ENCODE data around the gene FOXL2. TPM values are rescaled to one million over a fixed set of nuclear protein-coding genes. Genes with fewer than 3 reads are reported as not detected.

Gene FOXL2
- total and polyA plus RNA-seq, 10 of the 15 experiments (the other 5 are each of a cell fraction or from before 2014, with no cell fraction given) = not detected

DNA sequence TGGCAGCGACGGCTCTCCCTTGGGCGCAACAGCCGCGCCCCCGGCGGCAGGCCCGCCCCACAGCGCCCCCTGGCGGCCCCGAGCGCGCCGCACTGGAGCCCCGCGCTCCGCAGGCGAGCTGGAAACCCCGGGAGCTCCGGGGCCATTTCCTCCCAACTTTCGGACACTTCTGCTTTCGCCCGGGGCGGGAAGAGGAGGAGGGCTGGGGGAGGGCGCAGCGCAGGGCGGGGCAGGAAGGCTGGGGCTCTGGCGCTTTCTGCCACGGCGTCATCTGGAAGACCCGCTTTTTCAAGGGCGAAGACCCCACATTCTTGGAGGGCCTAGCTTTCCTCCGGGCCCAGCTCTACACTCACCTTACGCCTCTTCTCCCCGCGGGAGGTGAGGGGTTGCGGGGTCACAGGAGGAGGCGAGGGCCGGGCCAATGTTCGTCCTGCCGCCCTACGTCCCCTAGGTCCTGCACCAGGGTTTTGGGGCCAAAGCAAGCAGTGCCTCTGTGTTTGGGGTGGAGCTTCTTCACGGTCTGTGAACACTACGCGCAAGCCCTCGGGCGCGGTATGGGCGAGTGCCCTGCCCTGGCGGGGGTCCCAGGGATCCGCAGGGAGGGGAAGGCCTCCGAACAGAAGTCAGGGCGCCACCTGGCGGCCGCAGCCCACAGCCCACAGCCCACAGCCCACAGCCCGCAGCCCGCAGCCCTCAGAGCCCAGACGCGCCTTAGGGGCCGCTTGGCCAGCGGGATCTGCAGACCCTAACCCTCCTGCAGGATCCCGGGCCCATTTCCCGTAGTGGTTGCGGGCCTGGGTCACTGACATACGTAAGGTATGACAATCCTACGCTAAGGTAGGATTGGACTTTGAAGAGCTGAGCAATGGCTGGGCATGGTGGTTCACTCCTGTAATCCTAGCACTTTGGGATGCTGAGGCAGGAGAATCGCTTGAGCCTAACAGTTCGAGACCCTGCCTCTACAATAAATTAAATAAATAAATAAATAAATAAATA lies 31.1 kb downstream of the FOXL2 start (continued):
- TF ChIP-seq, protein P1, sequence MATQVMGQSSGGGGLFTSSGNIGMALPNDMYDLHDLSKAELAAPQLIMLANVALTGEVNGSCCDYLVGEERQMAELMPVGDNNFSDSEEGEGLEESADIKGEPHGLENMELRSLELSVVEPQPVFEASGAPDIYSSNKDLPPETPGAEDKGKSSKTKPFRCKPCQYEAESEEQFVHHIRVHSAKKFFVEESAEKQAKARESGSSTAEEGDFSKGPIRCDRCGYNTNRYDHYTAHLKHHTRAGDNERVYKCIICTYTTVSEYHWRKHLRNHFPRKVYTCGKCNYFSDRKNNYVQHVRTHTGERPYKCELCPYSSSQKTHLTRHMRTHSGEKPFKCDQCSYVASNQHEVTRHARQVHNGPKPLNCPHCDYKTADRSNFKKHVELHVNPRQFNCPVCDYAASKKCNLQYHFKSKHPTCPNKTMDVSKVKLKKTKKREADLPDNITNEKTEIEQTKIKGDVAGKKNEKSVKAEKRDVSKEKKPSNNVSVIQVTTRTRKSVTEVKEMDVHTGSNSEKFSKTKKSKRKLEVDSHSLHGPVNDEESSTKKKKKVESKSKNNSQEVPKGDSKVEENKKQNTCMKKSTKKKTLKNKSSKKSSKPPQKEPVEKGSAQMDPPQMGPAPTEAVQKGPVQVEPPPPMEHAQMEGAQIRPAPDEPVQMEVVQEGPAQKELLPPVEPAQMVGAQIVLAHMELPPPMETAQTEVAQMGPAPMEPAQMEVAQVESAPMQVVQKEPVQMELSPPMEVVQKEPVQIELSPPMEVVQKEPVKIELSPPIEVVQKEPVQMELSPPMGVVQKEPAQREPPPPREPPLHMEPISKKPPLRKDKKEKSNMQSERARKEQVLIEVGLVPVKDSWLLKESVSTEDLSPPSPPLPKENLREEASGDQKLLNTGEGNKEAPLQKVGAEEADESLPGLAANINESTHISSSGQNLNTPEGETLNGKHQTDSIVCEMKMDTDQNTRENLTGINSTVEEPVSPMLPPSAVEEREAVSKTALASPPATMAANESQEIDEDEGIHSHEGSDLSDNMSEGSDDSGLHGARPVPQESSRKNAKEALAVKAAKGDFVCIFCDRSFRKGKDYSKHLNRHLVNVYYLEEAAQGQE (IDR thresholded peaks at IDR 0.05; ENCODE audit: low read depth, low read length) = no peak
- TF ChIP-seq CHD1 (IDR thresholded peaks at IDR 0.05; ENCODE audit: low read depth, low read length) (no peak), MYC (IDR thresholded peaks at IDR 0.05; ENCODE audit: insufficient read depth, insufficient read length, insufficient replicate concordance, low read length, severe bottlenecking) (no peak), ZNF217 (IDR thresholded peaks at IDR 0.05) (no peak), SRF (IDR thresholded peaks at IDR 0.05; ENCODE audit: low read depth in 2 of 2, low read length in 2 of 2) (no peak), JUNB (IDR thresholded peaks at IDR 0.05) (no peak), BMI1 (IDR thresholded peaks at IDR 0.05; ENCODE audit: borderline replicate concordance) (no peak), RBBP5 (conservative IDR thresholded peaks at IDR 0.05) (no peak), RELA (IDR thresholded peaks at IDR 0.05; ENCODE audit: borderline replicate concordance, partially characterized antibody) (no peak), HCFC1 (IDR thresholded peaks at IDR 0.05; ENCODE audit: low read length) (no peak), ZNF384 (IDR thresholded peaks at IDR 0.05; ENCODE audit: borderline replicate concordance, low read depth, low read length) (no peak), GATAD2B (conservative IDR thresholded peaks at IDR 0.05; ENCODE audit: low read depth) (peak; percentile 69), TCF12 (IDR thresholded peaks at IDR 0.05; ENCODE audit: low read depth, low read length) (0 out of 2 replicates have a peak, but pooled peaks have one; percentile 19), SUZ12 (IDR thresholded peaks at IDR 0.05; ENCODE audit: unreplicated experiment) (no peak), PML (IDR thresholded peaks at IDR 0.05; ENCODE audit: low read length) (no peak), SREBF2 (IDR thresholded peaks at IDR 0.05; ENCODE audit: low read length) (no peak), NFIC (IDR thresholded peaks at IDR 0.05; ENCODE audit: low read depth, low read length) (no peak), FOXK2 (IDR thresholded peaks at IDR 0.05) (no peak), TARDBP (IDR thresholded peaks at IDR 0.05; ENCODE audit: borderline replicate concordance) (no peak), NBN (IDR thresholded peaks at IDR 0.05) (peak; percentile 65; the same call in 1 of the 2 replicates)
- TF ChIP-seq, protein P2, sequence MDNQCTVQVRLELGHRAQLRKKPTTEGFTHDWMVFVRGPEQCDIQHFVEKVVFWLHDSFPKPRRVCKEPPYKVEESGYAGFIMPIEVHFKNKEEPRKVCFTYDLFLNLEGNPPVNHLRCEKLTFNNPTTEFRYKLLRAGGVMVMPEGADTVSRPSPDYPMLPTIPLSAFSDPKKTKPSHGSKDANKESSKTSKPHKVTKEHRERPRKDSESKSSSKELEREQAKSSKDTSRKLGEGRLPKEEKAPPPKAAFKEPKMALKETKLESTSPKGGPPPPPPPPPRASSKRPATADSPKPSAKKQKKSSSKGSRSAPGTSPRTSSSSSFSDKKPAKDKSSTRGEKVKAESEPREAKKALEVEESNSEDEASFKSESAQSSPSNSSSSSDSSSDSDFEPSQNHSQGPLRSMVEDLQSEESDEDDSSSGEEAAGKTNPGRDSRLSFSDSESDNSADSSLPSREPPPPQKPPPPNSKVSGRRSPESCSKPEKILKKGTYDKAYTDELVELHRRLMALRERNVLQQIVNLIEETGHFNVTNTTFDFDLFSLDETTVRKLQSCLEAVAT (IDR thresholded peaks at IDR 0.05) = peak; percentile 66; the same call in 1 of the 2 replicates
- TF ChIP-seq, protein P3, sequence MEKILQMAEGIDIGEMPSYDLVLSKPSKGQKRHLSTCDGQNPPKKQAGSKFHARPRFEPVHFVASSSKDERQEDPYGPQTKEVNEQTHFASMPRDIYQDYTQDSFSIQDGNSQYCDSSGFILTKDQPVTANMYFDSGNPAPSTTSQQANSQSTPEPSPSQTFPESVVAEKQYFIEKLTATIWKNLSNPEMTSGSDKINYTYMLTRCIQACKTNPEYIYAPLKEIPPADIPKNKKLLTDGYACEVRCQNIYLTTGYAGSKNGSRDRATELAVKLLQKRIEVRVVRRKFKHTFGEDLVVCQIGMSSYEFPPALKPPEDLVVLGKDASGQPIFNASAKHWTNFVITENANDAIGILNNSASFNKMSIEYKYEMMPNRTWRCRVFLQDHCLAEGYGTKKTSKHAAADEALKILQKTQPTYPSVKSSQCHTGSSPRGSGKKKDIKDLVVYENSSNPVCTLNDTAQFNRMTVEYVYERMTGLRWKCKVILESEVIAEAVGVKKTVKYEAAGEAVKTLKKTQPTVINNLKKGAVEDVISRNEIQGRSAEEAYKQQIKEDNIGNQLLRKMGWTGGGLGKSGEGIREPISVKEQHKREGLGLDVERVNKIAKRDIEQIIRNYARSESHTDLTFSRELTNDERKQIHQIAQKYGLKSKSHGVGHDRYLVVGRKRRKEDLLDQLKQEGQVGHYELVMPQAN (conservative IDR thresholded peaks at IDR 0.05) = no peak
- TF ChIP-seq, protein P4, sequence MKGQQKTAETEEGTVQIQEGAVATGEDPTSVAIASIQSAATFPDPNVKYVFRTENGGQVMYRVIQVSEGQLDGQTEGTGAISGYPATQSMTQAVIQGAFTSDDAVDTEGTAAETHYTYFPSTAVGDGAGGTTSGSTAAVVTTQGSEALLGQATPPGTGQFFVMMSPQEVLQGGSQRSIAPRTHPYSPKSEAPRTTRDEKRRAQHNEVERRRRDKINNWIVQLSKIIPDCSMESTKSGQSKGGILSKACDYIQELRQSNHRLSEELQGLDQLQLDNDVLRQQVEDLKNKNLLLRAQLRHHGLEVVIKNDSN (IDR thresholded peaks at IDR 0.05; ENCODE audit: borderline replicate concordance, extremely low read length, insufficient read depth, low read depth, low read length) = no peak
